Heart left ventricle (tissue), 16 donors: ENCODE results near the gene IGSF8. TPM values are rescaled to one million over a fixed set of nuclear protein-coding genes. Genes with fewer than 3 reads are reported as not detected.

Experiments used
- ATAC-seq, 4 donors: fragments of 200-7000 bp; cut with Tn5 transposase; one replicate each; pipeline ENCODE4 v1.9.1; 2020 to 2022; ENCODE audit warnings: moderate library complexity in 4 of 4, mild to moderate bottlenecking in 3 of 4, moderate number of reproducible peaks in 1 of 4
- DNase-seq, 5 donors: peaks; one replicate each; pipeline ENCODE4 v3.0.0-alpha.2; 2020
- H3K27ac ChIP-seq, 12 donors: fragments of 200-600 bp; sonication (generic) in 4 of 12; one replicate each; pipeline versions ENCODE4 v1.5.0 to v1.8.0; 2016 to 2022; ENCODE audit warnings: mild to moderate bottlenecking in 2 of 12
- H3K27me3 ChIP-seq, 9 donors: fragments of 200-600 bp; sonication (generic) in 2 of 9; one replicate each; pipeline versions ENCODE4 v1.5.1 to v1.8.0; 2016 to 2022; ENCODE audit warnings: mild to moderate bottlenecking in 3 of 9
- H3K36me3 ChIP-seq, 9 donors: fragments of 200-600 bp; sonication (generic) in 2 of 9; one replicate each; pipeline versions ENCODE4 v1.5.0 to v1.8.0; 2018 to 2022; ENCODE audit warnings: mild to moderate bottlenecking in 2 of 9
- H3K4me1 ChIP-seq, 12 donors: fragments of 200-600 bp; sonication (generic) in 4 of 12; one replicate each; pipeline versions ENCODE4 v1.5.0 to v1.8.0; 2016 to 2022; ENCODE audit warnings: mild to moderate bottlenecking in 3 of 12
- H3K4me3 ChIP-seq, 12 donors: fragments of 200-600 bp; sonication (generic) in 4 of 12; one replicate each; pipeline versions ENCODE4 v1.5.0 to v1.8.0; 2017 to 2022; ENCODE audit warnings: mild to moderate bottlenecking in 9 of 12, moderate library complexity in 4 of 12
- H3K9me3 ChIP-seq, 12 donors: fragments of 200-600 bp; sonication (generic) in 4 of 12; one replicate each; pipeline versions ENCODE4 v1.5.0 to v1.8.0; 2016 to 2022; ENCODE audit warnings: mild to moderate bottlenecking in 1 of 12
- CTCF ChIP-seq, 12 donors: fragments of 200-600 bp; sonication (generic) in 4 of 12; IDR thresholded peaks; one replicate each; pipeline versions ENCODE4 v1.5.0 to v1.8.0; 2018 to 2022; ENCODE audit warnings: antibody characterized with exemption in 12 of 12, mild to moderate bottlenecking in 5 of 12
- POLR2A ChIP-seq, 2 donors: fragments of 450-650 bp; IDR thresholded peaks; one replicate each; pipeline ENCODE4 v1.6.1; 2017; ENCODE audit warnings: antibody characterized with exemption in 2 of 2, mild to moderate bottlenecking in 2 of 2, moderate library complexity in 2 of 2
- WGBS, 4 donors: extraction: QIAGEN DNeasy Blood & Tissue Kit in 2 of 4; methylation state at CpG; one replicate each; pipeline versions ENCODE4 v1.1.5 to v1.1.7; 2013 to 2018; 5-methylcytosine and 5-hydroxymethylcytosine counted together
- intact Hi-C, 10 donors: fragments of 100-400 bp; cut with DNase I; formaldehyde crosslinking; loops; one replicate each; pipeline versions ENCODE4 v1.11.1 to v1.14.2; 2022
- polyA plus RNA-seq, 2 donors: library from polyadenylated mRNA; stranded (reverse); fragments of 200-250 nt; gene quantifications; one replicate each; pipeline ENCODE4 v1.2.3, GENCODE V29; 2013
- total RNA-seq, 9 donors: library from RNA; depleted of rRNA in 2 of 9; stranded (reverse); fragments of >200 nt in 2 of 9; fragmentation: NEBNext Ultra II Directional in 3 of 9; extraction: Animal tissue kit (Norgen Biotek cat#: 25700) in 3 of 9; gene quantifications; one replicate each; pipeline versions ENCODE4 v1.1.0 to v1.2.4, GENCODE V29; 2016 to 2023
- donor health status: ischemic (EF 13 %, LVEDD 7.1; RV severe dilation, severe dysfunction).
- donor health status: healthy with polysubstance abuse.
- donor health status: DM: no; HTN: yes; CAD: no.
- donor health status: DM: no; HTN: no; CAD: no.
- donor health status: ischemic (EF 25% LVEDD 6.9; RV normal size, moderate dysfunction).
- donor health status: ischemic (EF 25% LVEDD 5.7; RV mildly dilated, moderate dysfunction).
- donor health status: healthy.
- donor health status: DM: yes; HTN: yes; CAD: no.
- donor health status: ischemic (EF 35%, LVEDD 5.7; RV mildly dilated, moderate dysfunction).
- donor health status: nonischemic (EF 11% LVEDD 7.7; RV severe dilation, severe dysfunction).
- donor health status: DM: yes; HTN: yes; CAD: no.
- donor health status: PGD.
- donor health status: ischemic (EF 29% LVEDD 5.4; RV normal size, mild dysfunction).
- donor health status: nonischemic (EF 23%, LVEDD 6.1; RV moderate dilation, normal function).

The IGSF8 gene
- total and polyA plus RNA-seq, 11 donors: 15.0 to 49.3 (median 24.8) TPM

- Histone ChIP-seq H3K4me3 (no peak overlapping the region), H3K4me1 (peaks cover 0 to 17% (median 0%) of the 10 kb centered on the region in 12 donors), H3K9me3 (no peaks in the 10 kb centered on the region), H3K27ac (no peak overlapping the region), H3K27me3 (no peaks in the 10 kb centered on the region), H3K36me3 (peaks cover 0 to 33% (median 13%) of the 10 kb centered on the region in 9 donors)
- TF ChIP-seq POLR2A (IDR thresholded peaks at IDR 0.05) (no peak), CTCF (IDR thresholded peaks at IDR 0.05) (no peak)
- WGBS, 4 donors: 51 to 70% (median 61%) methylated on average over 4 of the region's 4 CpGs
- no peak for DNase-seq
- intact Hi-C loops: no loop called here
- peak in 2 of 4 donors; percentile 10 to 21 for ATAC-seq
These were observed 46.5 kb upstream of the IGSF8 start for GRCh38 chr1:160144921-160145320.

- ATAC-seq: peak in 1 of 4 donors; percentile 10
- no peaks in the 10 kb centered on the region for H3K27me3 ChIP-seq
- H3K4me3 ChIP-seq: no peak overlapping the region
- no peak overlapping the region for H3K27ac ChIP-seq
- peaks cover 0 to 45% (median 19%) of the 10 kb centered on the region in 9 donors for H3K36me3 ChIP-seq
- intact Hi-C loops: no loop called here
- H3K9me3 ChIP-seq: no peaks in the 10 kb centered on the region
- WGBS, 4 donors: 32 to 56% (median 45%) methylated on average over 1 of the region's 1 CpG
- no peak for DNase-seq
- H3K4me1 ChIP-seq: peaks cover 0 to 9% (median 0%) of the 10 kb centered on the region in 12 donors
- TF ChIP-seq CTCF (IDR thresholded peaks at IDR 0.05): no peak
- no peak for TF ChIP-seq POLR2A (IDR thresholded peaks at IDR 0.05)
These were observed 45.3 kb upstream of the IGSF8 start for GRCh38 chr1:160143695-160144094.

GRCh38 chr1:160139840-160140239 is 41.4 kb upstream of the IGSF8 start:
- Histone ChIP-seq H3K4me3 (no peak overlapping the region), H3K27ac (no peak overlapping the region)
- 86 to 92% (median 91%) methylated on average over 8 of the region's 8 CpGs for WGBS, 4 donors

More at GRCh38 chr1:160139840-160140239, 41.4 kb upstream of the IGSF8 start:
- H3K27me3 ChIP-seq: no peaks in the 10 kb centered on the region
- H3K36me3 ChIP-seq: peaks cover 0 to 81% (median 44%) of the 10 kb centered on the region in 9 donors
- intact Hi-C loops: no loop called here
- H3K4me1 ChIP-seq: peaks cover 0 to 15% (median 3%) of the 10 kb centered on the region in 12 donors
- H3K9me3 ChIP-seq: no peaks in the 10 kb centered on the region
- TF ChIP-seq POLR2A (IDR thresholded peaks at IDR 0.05) (no peak), CTCF (IDR thresholded peaks at IDR 0.05) (no peak)
- DNase-seq (no peak), ATAC-seq (no peak)
